Measurements from ENCODE around the gene DGAT2.
"Not testable (repeated sequence)": the region's sequence is repeated elsewhere in the genome, so short reads cannot be mapped to it uniquely, and the experiment has no call there.

Gene DGAT2

DNA sequence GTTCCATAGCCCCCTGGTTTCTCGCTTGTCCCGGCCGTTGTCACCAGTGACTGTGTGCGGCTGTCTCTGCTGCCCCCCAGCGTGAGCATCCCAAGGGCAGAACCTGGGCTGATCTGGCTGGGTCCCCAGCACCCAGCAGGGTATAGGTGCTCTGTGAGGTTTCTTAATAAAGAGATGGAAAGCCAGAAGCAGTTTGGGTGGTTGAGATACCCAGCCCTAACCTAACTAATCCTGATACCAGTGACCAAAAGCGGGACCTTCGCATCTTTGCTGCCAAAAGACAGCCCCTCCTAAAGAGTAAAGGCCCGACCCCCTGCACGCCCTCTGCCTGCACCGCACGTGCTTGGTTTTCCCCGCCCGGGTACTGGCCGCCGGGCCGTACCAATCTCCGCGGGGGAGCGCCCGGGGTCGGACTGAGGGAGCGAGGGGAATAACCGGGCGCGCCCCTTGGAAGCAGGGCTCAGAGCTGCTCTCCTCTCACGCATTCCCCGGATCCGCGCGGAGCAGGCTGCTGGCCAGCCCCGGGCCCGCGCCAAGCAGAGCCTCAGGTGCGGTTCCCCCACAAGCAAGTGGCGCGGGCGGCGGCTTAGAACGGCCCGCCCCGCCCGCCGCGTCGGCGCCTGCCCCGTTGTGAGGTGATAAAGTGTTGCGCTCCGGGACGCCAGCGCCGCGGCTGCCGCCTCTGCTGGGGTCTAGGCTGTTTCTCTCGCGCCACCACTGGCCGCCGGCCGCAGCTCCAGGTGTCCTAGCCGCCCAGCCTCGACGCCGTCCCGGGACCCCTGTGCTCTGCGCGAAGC lies at the start of gene DGAT2:
DGAT2 (plus strand) TSS at position 667 of the 797 bp plus-strand sequence. CDS start 214 bp downstream, outside the sequence.
- in situ Hi-C loops (cut with HindIII; ENCODE audit: low sequenced_read_pairs), result no loop called here

- in situ Hi-C loops (cut with HindIII; ENCODE audit: low sequenced_read_pairs), result no loop called here
These were observed 49.0 kb upstream of the DGAT2 start for GRCh38 chr11:75719340-75720239.

DNA sequence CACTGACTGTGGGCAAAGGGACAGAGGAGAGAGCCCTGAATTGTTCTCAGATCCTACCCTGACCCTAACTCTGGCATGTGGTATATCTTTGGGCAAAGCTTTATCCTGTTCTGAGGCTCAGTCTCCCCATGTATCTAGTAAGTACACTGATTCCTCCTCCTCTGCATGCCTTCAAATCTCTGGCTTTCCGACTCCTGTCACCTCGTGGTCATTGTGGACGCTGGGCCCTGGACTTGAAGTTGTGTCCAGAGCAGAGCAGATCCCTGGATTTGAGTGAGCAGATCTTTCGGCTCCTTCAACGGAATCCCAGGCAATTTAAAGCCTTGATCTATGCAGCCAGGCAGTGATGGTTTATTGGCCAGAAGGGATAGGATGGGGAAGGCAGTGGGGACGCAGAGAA lies 47.9 kb upstream of the DGAT2 start:
- in situ Hi-C loops (cut with HindIII; ENCODE audit: low sequenced_read_pairs), result no loop called here

- in situ Hi-C loops (cut with HindIII; ENCODE audit: low sequenced_read_pairs), result no loop called here
These were observed 46.5 kb upstream of the DGAT2 start for GRCh38 chr11:75721852-75722668.

DNA sequence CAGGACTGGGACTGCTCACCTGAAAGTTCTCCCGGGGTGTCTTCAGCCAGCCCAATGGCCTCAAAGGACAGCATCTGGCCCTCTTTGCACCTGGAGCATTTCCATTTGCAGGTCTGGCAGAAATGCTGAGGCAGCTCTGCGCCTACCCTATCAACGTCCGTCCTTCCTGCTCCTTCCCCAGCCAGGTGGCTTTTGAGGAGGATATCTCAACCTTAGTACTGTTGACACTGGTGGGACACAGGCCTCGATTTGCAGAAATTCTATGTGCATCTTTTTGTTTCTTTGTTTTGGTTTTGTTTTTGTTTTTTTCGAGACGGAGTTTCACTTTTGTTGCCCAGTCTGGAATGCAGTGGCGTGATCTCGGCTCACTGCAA lies 45.9 kb upstream of the DGAT2 start:
- in situ Hi-C loops (cut with HindIII; ENCODE audit: low sequenced_read_pairs), result no loop called here

GRCh38 chr11:75725547-75726320 lies 42.8 kb upstream of the DGAT2 start:
- in situ Hi-C loops (cut with HindIII; ENCODE audit: low sequenced_read_pairs), result no loop called here

DNA sequence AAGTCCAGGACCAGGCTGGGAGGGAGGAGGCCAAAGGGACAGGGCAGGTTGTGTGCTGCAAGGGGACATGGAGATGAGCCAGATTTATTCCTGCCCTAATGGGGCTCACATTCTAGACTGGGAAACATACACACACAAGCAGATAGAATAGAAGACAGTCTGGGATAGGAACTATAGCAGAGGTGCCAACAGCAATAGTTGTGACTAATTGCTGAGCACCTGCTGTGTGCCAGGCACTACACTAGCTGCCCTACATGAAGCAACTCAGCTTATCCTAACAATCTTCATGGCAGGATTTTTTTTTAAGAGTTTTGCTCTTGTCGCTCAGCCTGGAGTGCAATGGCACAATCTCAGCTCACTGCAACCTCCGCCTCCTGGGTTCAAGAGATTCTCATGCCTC lies 39.6 kb upstream of the DGAT2 start:
- in situ Hi-C loops (cut with HindIII; ENCODE audit: low sequenced_read_pairs), result no loop called here

DNA sequence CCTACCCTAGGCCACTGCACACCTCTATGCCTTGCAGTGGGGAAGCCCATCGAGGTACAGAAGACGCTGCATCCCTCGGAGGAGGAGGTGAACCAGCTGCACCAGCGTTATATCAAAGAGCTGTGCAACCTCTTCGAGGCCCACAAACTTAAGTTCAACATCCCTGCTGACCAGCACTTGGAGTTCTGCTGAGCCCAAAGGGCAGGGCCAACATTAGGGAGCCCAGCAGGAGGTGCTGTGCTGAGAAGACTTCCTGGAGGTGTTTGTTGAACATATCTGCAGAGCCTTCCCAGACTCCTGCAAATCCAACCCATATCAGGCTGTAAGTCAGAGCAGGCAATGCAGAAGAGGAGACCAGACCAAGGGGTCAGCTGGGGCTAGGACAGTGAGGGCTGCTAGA lies 37.5 kb upstream of the DGAT2 start:
- in situ Hi-C loops (cut with HindIII; ENCODE audit: low sequenced_read_pairs), result no loop called here

DNA sequence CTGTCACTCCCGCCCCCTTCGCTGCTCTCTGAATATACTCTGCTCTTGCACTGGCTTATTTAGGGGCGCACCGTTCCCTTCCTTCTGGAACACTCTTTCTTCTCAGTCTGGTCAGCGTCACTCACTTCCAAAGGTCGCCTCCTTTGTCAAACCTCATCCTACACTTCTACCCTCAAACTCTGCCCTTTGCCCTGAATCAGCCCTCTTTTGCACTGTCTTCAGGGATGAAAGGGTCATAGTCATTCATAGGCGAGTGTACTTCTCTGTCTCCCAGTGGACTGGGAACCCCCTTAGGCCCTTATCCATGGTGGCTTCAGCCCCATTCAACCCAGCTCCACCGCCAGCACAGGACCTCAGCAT lies 35.5 kb upstream of the DGAT2 start:
- in situ Hi-C loops (cut with HindIII; ENCODE audit: low sequenced_read_pairs), result no loop called here

DNA sequence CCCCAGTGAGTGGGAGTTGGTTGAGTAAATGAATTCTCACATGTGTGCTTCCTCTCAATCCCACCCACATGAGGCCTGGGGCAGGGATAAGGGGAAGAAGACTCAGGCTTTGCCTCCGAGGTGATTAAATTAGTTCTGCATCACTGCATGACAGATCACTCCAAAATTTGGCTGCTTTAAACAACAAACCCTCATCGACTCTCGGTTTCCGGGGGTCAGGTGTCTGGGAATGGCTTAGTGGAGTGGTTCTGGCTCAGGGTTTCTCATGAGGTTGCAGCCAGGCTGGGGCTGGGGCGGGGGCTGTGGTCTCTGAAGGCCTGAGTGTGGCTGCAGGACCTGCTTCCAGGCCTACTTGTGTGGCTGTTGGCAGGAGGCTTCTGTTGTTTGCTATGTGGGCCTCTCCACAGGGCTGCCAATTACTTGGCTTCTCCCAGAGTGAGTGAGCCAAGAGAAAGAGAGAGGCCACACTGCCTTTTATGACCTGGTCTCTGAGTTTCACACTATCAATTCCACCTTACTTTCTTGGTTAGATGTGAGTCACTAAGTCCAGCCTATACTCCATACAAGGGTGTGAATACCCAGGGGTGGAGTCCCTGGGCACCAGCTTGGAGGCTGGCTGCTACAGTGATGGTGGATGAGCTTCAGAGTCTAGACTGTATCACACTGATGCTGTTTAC lies 35.0 kb upstream of the DGAT2 start:
- in situ Hi-C loops (cut with HindIII; ENCODE audit: low sequenced_read_pairs), result no loop called here

DNA sequence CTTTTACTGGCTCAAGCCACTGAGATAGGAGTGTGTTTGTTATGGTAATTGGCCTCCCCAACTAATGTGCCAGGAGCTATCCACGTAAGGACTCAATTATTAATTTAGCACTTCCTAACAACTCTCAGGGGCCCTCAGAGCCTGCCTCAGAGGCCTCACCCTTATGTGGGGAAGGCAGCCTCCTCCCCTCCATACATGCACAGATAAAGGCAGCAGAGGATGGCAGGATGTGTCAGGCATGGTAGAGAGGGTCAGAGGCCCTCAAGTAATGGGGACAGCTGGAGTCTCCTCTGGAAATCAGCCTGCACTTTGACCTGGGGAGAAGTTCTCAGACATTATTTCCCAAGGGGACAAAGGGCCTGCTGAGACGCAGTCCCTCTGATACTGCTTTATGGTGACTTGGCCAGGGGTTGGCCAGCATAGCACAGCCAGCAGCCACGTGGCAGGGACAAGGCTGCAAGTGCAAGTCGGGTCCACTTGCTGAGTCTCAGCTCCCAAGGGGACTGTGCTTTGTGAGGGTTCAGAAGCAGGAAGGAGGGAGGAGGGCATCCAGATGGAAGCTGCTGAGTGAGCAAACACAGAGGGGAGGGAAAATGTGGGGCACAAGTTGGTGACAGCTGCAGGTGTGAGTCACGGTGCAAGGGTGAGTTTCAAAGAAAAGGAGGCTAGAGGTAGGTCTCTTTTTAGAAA lies 33.9 kb upstream of the DGAT2 start:
- in situ Hi-C loops (cut with HindIII; ENCODE audit: low sequenced_read_pairs), result no loop called here

DNA sequence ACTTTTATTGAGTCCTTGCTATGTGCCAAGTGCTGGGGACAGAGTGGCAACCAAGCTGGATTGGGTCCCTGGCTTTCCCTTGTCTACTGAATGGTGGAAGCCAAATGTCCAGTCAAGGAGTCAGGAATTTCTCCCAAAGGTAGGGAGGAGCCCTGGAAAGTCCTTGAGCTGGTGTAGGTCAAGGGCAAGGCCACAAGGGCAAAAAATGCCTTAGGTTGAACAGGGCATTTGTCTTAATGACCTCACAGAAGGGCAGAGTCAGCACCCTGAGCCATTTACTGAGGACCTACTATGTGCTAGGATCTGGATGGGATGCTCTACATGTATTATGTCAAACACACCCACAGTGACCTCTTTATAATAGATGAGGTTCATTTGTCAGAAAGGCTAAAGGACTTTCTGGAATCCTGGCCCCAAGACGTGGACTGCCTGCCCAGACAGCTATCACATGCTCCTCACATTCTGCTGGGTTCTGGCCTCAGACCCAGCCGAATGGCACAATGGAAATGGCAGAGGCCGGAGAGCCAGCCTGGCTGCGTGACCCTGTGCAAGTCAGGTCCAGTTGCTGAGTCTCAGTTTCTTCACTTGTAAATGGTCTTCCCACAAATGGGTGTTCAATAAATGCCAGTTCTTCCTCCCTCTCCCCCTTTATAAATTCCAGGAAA lies 33.3 kb upstream of the DGAT2 start:
- in situ Hi-C loops (cut with HindIII; ENCODE audit: low sequenced_read_pairs), result no loop called here

DNA sequence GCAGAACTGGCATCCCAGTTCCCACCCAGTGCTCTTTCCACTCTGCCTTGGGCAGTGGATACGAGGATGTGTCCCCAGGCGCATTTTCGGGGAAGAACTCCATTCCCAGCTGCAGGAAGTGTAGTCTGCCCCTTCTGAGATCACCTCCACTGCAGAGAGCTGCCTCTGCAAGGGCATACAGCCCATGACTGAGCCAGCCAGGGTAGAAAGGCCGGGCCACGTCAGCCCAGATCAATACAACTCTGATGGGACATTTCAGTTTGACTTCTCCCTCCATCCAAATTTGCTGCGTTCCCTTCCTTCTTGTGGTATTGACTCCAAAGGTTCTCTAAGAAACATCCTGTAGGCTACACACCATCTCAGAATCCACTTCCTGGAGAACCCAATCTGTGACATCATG lies 31.3 kb upstream of the DGAT2 start:
- in situ Hi-C loops (cut with HindIII; ENCODE audit: low sequenced_read_pairs), result no loop called here

DNA sequence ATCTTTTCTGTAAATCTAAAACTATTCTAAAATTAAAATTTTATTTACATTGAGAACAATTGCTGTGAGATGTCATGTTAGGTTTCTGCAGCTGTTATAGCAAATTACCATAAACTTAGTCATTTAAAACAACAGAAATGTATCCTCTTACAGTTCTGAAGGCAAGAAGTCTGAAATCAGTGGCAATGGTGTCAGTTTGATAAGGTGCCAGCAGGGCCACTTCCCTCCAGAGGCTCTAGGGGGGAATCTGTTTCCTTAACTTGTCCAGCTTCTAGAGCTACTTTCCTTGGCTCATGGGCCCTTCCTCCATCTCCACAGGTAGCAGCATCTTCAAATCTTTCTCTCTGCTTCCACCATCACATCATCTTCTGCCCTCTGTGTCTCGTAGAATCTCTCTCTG lies 27.9 kb upstream of the DGAT2 start:
- in situ Hi-C loops (cut with HindIII; ENCODE audit: low sequenced_read_pairs), result no loop called here

DNA sequence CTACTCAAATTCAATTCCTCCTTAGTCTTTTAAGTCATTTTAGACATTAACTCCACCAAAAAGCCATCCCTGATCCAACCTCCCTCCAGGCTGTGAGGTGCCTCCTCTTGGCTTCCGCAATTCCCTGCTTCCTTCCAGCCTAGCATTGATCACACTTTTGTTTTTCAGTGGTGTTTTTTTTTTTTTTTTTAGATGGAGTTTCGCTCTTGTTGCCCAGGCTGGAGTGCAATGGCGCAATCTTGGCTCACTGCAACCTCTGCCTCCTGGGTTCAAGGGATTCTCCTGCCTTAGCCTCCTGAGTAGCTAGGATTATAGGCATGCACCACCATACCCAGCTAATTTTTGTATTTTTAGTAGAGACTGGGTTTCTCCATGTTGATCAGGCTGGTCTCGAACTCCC lies 25.4 kb upstream of the DGAT2 start:
- in situ Hi-C loops (cut with HindIII; ENCODE audit: low sequenced_read_pairs), result not testable (repeated sequence)

GRCh38 chr11:75743711-75744563 lies 24.6 kb upstream of the DGAT2 start:
- in situ Hi-C loops (cut with HindIII; ENCODE audit: low sequenced_read_pairs), result no loop called here

DNA sequence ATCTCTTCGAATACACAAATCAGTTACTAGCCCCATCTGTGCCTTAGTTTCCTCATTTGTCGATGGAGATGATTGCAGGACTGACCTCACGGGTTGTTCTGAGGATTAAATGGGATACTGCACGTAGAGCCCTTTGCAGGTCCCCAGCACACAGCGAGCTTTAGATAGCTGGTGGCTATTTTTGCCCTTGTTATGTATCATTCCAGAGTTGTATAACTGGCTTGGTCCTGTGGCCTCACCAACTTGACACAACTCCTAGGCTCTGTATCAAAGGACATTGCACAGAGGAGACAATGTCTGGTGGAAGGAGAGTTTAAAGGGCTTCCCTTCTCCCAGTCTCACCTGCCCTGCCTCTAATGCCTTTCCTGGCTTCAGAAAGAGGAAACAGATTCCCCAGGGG lies 22.8 kb upstream of the DGAT2 start:
- in situ Hi-C loops (cut with HindIII; ENCODE audit: low sequenced_read_pairs), result no loop called here

DNA sequence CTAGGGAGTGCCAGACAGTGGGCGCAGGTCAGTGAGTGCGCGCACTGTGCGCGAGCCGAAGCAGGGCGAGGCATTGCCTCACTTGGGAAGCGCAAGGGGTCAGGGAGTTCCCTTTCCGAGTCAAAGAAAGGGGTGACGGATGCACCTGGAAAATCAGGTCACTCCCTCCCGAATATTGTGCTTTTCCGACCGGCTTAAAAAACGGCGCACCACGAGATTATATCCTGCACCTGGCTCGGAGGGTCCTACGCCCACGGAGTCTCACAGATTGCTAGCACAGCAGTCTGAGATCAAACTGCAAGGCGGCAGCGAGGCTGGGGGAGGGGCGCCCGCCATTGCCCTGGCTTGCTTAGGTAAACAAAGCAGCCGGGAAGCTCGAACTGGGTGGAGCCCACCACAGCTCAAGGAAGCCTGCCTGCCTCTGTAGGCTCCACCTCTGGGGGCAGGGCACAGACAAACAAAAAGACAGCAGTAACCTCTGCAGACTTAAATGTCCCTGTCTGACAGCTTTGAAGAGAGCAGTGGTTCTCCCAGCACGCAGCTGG lies 19.8 kb upstream of the DGAT2 start:
- in situ Hi-C loops (cut with HindIII; ENCODE audit: low sequenced_read_pairs), result not testable (repeated sequence)

All from endothelial cell of hepatic sinusoid (primary cell).